ENCODE data around the gene FAM111B. TPM values are rescaled to one million over a fixed set of nuclear protein-coding genes. Genes with fewer than 3 reads are reported as not detected.

The FAM111B gene
- total and polyA plus RNA-seq, 11 donors: 0.18 to 4.8 (median 0.41) TPM; not detected in 4

DNA sequence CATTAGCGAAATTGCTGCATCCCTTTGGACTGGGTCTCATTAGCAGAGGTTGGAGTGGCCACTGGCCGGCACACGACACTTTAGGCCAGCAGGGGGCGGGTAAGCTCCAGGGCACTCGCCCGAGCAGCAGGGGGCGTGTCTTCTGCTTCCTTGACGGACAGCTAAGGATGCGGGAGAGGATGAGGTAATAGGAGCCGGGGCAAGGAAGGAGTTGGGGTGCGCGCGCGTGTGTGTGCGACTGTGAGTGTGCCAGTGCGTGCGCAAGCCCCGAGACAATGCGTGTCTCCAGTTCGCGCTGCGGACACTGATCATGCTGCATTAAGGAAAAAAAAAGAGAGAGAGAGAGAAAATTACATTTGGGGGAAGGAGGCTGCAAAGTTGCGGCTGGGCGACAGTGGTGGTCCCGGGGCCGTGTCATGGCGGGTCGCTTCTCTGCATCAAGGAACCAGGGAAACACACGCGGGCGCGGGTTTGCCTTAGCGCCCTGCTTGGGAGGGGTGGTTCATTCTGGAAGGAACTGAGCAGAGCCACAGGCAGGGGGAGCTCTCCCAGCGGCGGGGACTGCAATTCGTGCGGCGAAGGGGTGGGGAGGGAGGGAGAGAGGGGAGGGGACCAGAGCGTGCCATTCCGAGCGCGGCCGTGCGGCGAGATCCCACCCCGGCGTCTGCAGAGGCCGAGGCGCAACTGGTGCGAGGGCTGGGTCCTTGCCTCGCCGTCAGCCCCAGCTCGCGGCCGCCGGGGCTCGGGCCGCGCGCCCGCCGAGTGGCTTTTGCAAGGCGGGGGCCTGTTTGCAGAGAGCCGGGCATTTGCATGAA lies 64.7 kb downstream of the FAM111B start, which contains the start of gene DTX4:
Gene DTX4 (plus strand): TSS at position 625 of the 815 bp plus-strand sequence. CDS start 464 bp downstream, outside the sequence.
- H3K27ac ChIP-seq: peak within 1 kb of the TSS in 11 of 12 donors; percentile 22 to 74 (median 49)
- 0 to 1% (median 0%) methylated on average over 58 to 64 of the region's 64 CpGs for WGBS, 4 donors
- peak; percentile 95 to 97 (median 96) for ATAC-seq

DNA sequence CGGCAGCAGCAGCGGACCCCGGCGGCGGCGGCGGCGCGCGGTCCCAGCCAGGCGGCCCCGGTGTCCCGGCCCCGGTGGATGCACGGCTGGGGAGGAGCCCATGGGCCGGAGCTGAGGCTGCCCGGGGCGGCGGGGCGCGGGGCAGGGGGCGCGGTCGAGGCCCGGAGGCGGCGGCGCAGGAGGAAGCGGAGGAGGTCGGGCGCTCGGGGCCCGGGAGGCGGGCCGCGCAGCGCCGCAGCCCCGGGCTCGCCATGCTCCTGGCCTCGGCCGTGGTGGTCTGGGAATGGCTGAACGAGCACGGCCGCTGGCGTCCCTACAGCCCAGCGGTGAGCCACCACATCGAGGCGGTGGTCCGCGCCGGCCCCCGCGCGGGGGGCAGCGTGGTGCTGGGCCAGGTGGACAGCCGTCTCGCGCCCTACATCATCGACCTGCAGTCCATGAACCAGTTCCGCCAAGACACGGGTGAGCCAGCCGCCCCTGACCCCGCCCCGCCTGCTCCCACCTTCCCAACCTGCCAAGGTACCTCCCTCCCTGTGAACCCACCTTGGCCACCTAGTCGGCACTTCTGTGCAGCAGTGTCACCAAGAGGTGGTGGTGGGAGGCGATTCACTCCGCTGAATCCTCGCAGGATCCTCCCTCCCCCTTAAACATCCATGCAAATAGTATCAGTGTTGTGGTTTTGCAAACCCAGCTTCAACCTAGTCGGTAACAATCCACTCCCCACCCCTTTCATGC lies 65.5 kb downstream of the FAM111B start:
- peak overlapping the region in 9 of 12 donors; percentile 10 to 74 (median 47) for H3K27ac ChIP-seq
- intact Hi-C loops (cut with DNase I): loop anchor here in 8 of 10 donors (2.0 to 10.0 kb wide), 7 partner anchors 36 to 262 kb away; partner anchors contain the start of genes OR5A2 (in 2 of the 8) and OR5A1 (in 1 of the 8)
- peaks cover 0 to 27% (median 10%) of the 10 kb centered on the region in 12 donors for H3K4me1 ChIP-seq
- no peaks in the 10 kb centered on the region for H3K9me3 ChIP-seq
- no peak for DNase-seq
- TF ChIP-seq, protein P1, sequence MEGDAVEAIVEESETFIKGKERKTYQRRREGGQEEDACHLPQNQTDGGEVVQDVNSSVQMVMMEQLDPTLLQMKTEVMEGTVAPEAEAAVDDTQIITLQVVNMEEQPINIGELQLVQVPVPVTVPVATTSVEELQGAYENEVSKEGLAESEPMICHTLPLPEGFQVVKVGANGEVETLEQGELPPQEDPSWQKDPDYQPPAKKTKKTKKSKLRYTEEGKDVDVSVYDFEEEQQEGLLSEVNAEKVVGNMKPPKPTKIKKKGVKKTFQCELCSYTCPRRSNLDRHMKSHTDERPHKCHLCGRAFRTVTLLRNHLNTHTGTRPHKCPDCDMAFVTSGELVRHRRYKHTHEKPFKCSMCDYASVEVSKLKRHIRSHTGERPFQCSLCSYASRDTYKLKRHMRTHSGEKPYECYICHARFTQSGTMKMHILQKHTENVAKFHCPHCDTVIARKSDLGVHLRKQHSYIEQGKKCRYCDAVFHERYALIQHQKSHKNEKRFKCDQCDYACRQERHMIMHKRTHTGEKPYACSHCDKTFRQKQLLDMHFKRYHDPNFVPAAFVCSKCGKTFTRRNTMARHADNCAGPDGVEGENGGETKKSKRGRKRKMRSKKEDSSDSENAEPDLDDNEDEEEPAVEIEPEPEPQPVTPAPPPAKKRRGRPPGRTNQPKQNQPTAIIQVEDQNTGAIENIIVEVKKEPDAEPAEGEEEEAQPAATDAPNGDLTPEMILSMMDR (IDR thresholded peaks at IDR 0.05): no peak
- no peak for TF ChIP-seq POLR2A (IDR thresholded peaks at IDR 0.05)
- H3K4me3 ChIP-seq: peak overlapping the region; percentile 41 to 79 (median 64)
- H3K27me3 ChIP-seq: peaks cover 0 to 3% (median 0%) of the 10 kb centered on the region in 9 donors
- no peaks in the 10 kb centered on the region for H3K36me3 ChIP-seq
- 0 to 2% (median 1%) methylated on average over 12 to 70 of the region's 70 CpGs for WGBS, 4 donors
- peak in 2 of 4 donors; percentile 26 to 36 for ATAC-seq

More for the DNA sequence above, 64.7 kb downstream of the FAM111B start, which contains the start of gene DTX4:
- Histone ChIP-seq H3K36me3 (no peaks in the 10 kb centered on the region), H3K27me3 (peaks cover 0 to 9% (median 0%) of the 10 kb centered on the region in 9 donors), H3K4me3 (peak within 1 kb of the TSS; percentile 41 to 79 (median 64)), H3K9me3 (no peaks in the 10 kb centered on the region), H3K4me1 (peaks cover 0 to 27% (median 10%) of the 10 kb centered on the region in 12 donors)
- peak; percentile 91 to 96 (median 92) for DNase-seq
- TF ChIP-seq, protein P1 (IDR thresholded peaks at IDR 0.05): peak; percentile 70 to 90 (median 83)
- TF ChIP-seq POLR2A (IDR thresholded peaks at IDR 0.05): peak in 1 of 2 donors; percentile 8
- intact Hi-C loops (cut with DNase I): loop anchor here (1.0 to 10.0 kb wide), 13 partner anchors 35 to 263 kb away; partner anchors contain the start of genes OR5A2 (in 2 of the 10) and OR5A1 (in 1 of the 10)

DNA sequence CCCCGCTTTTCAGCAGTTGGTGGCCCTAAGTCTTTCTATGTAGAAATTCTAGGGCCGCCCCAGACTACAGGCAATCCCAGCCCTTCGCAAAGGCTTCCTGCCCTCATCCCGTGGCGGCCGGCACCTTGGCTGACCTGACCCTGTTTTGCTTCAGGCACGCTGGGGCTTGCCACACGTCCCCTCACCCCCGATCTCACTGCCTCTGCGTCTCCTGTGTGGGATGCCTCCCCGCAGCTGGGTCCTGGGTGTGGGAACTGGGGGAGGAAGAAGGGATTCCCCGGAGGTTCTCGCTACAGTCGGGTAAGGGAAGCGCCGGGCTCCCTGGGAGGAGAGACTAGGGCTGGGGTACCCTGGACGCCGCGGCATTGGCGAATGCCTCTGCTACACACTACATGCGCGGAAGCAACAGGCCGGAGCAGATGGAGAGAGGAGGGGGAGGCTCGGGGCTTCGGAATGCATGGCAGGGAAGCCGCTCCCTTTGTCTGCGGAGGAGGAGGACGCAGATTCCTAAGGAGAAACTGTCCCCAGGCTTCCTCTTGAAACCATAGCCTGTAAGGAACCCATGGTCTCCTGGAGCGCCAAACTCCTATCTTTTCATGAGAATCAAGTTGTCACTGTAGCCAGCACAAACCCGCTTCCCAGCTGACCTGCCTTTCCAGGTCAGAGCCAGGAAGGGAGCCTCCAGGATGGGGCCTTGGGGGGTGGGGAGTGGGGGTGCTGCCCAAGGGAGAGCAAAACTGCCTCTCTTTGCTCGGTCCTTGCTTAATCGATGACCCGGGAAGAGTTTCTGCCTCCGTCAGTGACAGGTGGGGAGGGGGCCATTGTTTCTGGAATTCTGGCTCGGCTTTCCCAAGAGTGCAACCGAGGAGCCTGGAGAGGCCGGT lies 66.3 kb downstream of the FAM111B start:
- peaks cover 0 to 27% (median 10%) of the 10 kb centered on the region in 12 donors for H3K4me1 ChIP-seq
- WGBS, 4 donors: 4 to 7% (median 6%) methylated on average over 22 to 37 of the region's 37 CpGs
- intact Hi-C loops (cut with DNase I): loop anchor here in 8 of 10 donors (2.0 to 10.0 kb wide), 7 partner anchors 35 to 261 kb away; partner anchors contain the start of genes OR5A2 (in 2 of the 8) and OR5A1 (in 1 of the 8)
- H3K9me3 ChIP-seq: no peaks in the 10 kb centered on the region
- H3K36me3 ChIP-seq: no peaks in the 10 kb centered on the region
- no peak for TF ChIP-seq POLR2A (IDR thresholded peaks at IDR 0.05)
- TF ChIP-seq, protein P1 (IDR thresholded peaks at IDR 0.05): no peak
- ATAC-seq (peak in 2 of 4 donors; percentile 13 to 31), DNase-seq (peak in 4 of 5 donors; percentile 28 to 70 (median 38))
- peak overlapping the region; percentile 41 to 79 (median 64) for H3K4me3 ChIP-seq
- peak overlapping the region in 10 of 12 donors; percentile 10 to 68 (median 46) for H3K27ac ChIP-seq
- peaks cover 0 to 2% (median 0%) of the 10 kb centered on the region in 9 donors for H3K27me3 ChIP-seq
